GM19397 (cell line): ENCODE data around the gene CX3CL1.
"Not testable (repeated sequence)": the region's sequence is repeated elsewhere in the genome, so short reads cannot be mapped to it uniquely, and the experiment has no call there.

ENCODE experiments used
- ATAC-seq: cut with Tn5 transposase; IDR thresholded peaks from one replicate; pipeline ENCODE4 v1.9.1; 2021; ENCODE audit warnings: mild to moderate bottlenecking, moderate library complexity; ENCODE audit not compliant: unreplicated experiment

The CX3CL1 gene

GRCh38 chr16:57357330-57358085 lies 14.8 kb upstream of the CX3CL1 start:
- no peak for ATAC-seq

- ATAC-seq: no peak
These were observed 14.2 kb upstream of the CX3CL1 start for GRCh38 chr16:57358086-57358420.

GRCh38 chr16:57358527-57359095 lies 13.7 kb upstream of the CX3CL1 start, which contains the start of gene CCL22:
TSS of gene CCL22 (plus strand) at chr16:57358783. CDS start at chr16:57358817, 34 bp downstream.
- ATAC-seq: peak; percentile 48

GRCh38 chr16:57360321-57360935 lies 11.9 kb upstream of the CX3CL1 start:
- no peak for ATAC-seq

- no peak for ATAC-seq
These were observed 10.9 kb upstream of the CX3CL1 start for GRCh38 chr16:57361404-57361803.

GRCh38 chr16:57364143-57364542 lies 8.1 kb upstream of the CX3CL1 start:
- no peak for ATAC-seq

- no peak for ATAC-seq
These were observed 5.7 kb upstream of the CX3CL1 start for GRCh38 chr16:57366544-57367040.

GRCh38 chr16:57367116-57367752 lies 5.1 kb upstream of the CX3CL1 start:
- no peak for ATAC-seq

- ATAC-seq: no peak
These were observed 557 bp upstream of the CX3CL1 start for GRCh38 chr16:57371494-57372371.

- no peak for ATAC-seq
These were observed 1.0 kb downstream of the CX3CL1 start for GRCh38 chr16:57373117-57373947.

GRCh38 chr16:57374067-57374534 lies 1.8 kb downstream of the CX3CL1 start:
- no peak for ATAC-seq

- ATAC-seq: not testable (repeated sequence)
These were observed 2.7 kb downstream of the CX3CL1 start for GRCh38 chr16:57374925-57375465.

- ATAC-seq: no peak
These were observed 4.1 kb downstream of the CX3CL1 start for GRCh38 chr16:57376313-57376818.

- ATAC-seq: peak; percentile 69
These were observed 5.0 kb downstream of the CX3CL1 start for GRCh38 chr16:57377080-57377841.

- ATAC-seq: no peak
These were observed 7.3 kb downstream of the CX3CL1 start for GRCh38 chr16:57379579-57379978.

GRCh38 chr16:57380671-57381462 lies 8.6 kb downstream of the CX3CL1 start:
- no peak for ATAC-seq

- ATAC-seq: no peak
These were observed 9.7 kb downstream of the CX3CL1 start for GRCh38 chr16:57381791-57382534.
